Cardiac fibroblast (primary cell): ENCODE data around the gene EPHB6.

Source experiments
- DNase-seq, 2 donors: peaks; one replicate each; pipeline versions ENCODE4 v3.0.0 to v3.0.0-alpha.2; 2010; ENCODE audit warnings: low read depth in 2 of 2
- H3K4me3 ChIP-seq, 2 donors: replicated peaks in 1 of 2; 1 replicate in 1 of 2; 2 replicates in 1 of 2; pipeline ENCODE4 v1.5.1; 2011; ENCODE audit warnings: low read depth in 2 of 2, low read length in 2 of 2, mild to moderate bottlenecking in 2 of 2, moderate library complexity in 1 of 2
- CTCF ChIP-seq: IDR thresholded peaks from one replicate; pipeline ENCODE4 v1.5.1; 2011; ENCODE audit warnings: low read depth, mild to moderate bottlenecking, low read length, inconsistent platforms

Gene EPHB6

GRCh38 chr7:142857625-142858024 is 2.7 kb downstream of the EPHB6 start:
- DNase-seq, result no peak
- H3K4me3 ChIP-seq, result no peak overlapping the region
- no peak for TF ChIP-seq CTCF

- no peak for TF ChIP-seq CTCF
- H3K4me3 ChIP-seq, result no peak overlapping the region
- no peak for DNase-seq
These were observed 4.5 kb downstream of the EPHB6 start for GRCh38 chr7:142859411-142859810.

GRCh38 chr7:142859829-142860228 is 5.0 kb downstream of the EPHB6 start:
- peak; percentile 77 to 86 for DNase-seq
- no peak for TF ChIP-seq CTCF
- no peak overlapping the region for H3K4me3 ChIP-seq

GRCh38 chr7:142860968-142861367 is 6.1 kb downstream of the EPHB6 start:
- no peak overlapping the region for H3K4me3 ChIP-seq
- no peak for DNase-seq
- TF ChIP-seq CTCF, result no peak

- no peak overlapping the region for H3K4me3 ChIP-seq
- no peak for DNase-seq
- no peak for TF ChIP-seq CTCF
These were observed 7.5 kb downstream of the EPHB6 start for GRCh38 chr7:142862351-142862750.

GRCh38 chr7:142862786-142863400 is 8.0 kb downstream of the EPHB6 start:
- no peak for TF ChIP-seq CTCF
- DNase-seq, result no peak
- no peak overlapping the region for H3K4me3 ChIP-seq
